Measurements from ENCODE around the gene CHRNE.
"Not testable (repeated sequence)": the region's sequence is repeated elsewhere in the genome, so short reads cannot be mapped to it uniquely, and the experiment has no call there.

Gene CHRNE

DNA sequence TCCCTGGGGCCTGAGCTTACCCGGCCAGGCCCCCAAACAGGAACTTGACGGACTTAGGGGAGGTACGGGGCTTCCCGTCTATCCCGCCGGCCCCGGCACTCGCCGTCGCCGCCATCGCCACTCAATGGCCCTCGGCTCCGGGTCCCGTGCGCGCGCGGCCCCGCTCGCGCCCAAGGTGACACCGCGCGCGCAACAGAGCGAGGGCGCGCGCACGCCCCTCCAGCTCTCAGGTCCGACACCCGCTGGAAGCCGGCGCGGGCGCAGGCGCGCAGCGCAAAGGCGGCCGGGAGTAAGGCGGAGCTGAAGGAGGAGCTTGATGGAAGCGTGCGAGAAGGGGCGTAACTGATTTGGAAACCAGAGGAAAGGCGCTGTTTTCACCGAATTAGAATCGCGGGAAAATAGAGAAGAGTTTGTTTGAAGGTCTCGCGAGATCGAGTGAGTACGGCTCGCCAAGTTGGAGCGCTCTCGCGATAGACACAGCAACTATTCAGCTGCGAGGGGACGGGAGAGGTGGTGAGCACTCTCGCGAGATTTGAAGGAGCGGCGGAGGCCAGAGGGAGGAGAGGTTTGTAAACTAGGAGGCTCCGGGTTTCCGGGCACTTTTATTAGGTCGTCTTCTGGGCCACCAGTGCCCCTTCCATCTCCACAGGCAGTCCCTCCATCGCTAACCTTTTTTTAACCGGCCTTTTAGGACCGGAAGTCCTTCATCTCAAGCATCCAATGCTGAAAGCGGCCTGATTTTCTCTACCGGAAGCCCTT, 37.1 kb upstream of the CHRNE start, which contains the start of the genes RNF167 and SLC25A11:
TSS of gene RNF167 (plus strand) at position 473 of the 759 bp plus-strand sequence. CDS start 642 bp downstream, outside the sequence.
TSS of gene SLC25A11 (minus strand) at position 251 of the 759 bp plus-strand sequence. CDS start at position 115, 136 bp downstream.
- DNase-seq (ENCODE audit: low read depth) = peak; percentile 99

DNA sequence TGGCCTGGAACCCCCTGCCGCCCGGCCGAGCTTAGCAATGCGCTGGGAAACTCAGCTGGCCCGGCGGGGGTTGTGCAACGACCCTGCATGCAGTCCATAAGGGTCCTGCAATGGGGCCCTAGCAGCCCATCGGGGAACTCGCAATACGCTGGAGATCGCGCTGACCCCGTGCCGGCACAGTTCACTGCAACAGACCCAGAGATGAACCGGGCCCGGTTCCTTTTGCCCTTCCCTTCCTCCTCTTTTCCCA, 36.6 kb upstream of the CHRNE start:
- DNase-seq (ENCODE audit: low read depth) = no peak

DNA sequence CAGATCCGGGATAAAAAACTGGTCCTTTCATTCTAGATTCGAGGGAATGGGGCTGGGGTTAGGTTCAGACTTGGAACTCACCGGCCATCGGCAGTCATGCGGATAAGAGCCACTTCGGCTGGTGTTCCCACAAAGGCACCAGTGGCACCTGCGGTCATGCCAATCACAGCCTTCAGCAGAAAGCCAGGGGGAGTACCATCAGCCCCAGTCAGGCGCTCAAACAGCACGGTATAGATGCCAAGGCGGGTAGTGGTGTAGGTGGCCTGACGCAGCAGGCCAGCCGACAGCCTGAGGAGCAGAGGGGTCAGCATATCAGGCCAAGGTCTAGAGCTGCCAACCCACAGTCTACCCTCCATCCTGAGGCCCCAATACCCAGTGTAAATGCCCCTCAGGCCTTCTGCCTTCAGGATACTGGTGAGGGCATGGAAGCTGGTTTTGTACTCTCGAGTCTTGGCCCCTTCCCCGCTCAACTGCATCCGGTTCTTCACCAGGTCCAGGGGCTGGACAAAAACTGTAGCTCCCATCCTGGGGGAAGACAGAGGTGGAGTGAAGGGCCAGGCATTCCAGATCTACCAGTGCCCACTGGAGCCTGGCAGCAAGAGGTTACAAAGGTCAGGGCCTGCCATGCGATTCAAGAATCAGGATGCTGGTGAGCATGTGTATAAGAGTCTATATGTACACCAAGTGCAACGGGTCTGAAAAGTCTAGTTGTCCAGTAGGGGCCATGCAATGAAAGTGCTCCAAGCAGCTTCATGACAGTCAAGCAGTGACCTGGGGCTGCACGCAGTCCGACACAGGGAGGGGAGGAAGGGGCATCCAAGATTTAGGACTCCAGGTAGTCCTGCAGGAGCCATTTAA, 36.0 kb upstream of the CHRNE start:
- no peak for DNase-seq (ENCODE audit: low read depth)

DNA sequence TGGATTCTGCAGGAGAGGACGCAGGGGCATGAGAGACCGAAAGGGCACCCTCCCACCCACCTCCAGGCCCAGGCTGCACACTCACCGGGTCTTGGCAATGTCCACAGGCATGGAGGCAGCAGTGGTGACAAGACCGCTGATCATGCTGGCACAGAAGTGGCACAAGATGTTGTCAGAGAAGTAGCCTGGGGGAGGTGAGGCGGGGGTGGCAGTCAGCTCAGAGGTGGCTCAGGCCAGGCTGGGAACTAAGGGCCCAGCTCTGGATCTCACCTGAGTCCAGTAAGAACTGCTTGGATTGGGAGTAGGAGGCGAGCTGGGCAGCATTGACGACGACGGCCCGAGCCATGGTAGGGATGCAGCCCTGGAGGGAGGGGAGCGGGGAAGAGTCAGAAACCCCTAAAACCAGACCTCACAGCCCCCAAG, 35.2 kb upstream of the CHRNE start:
- no peak for DNase-seq (ENCODE audit: low read depth)

DNA sequence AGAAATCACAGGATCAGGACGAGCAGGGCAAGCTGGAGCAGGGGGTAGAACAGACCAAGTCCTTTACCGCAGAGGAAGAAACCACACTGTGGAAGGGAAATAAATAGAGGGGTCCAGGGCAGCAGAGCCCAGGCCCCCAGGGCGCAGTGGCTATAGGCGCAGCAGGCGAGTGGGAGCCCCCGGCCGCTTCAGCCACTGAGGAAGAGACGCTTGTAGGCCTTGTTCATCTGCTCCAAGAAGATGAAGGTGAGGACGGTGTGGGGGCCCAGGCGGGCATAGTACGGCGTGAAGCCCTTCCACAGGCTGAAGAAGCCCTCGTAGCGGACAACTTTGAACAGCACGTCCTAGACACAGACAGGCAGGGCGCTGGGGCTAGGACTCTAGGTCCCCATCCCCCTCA, 34.7 kb upstream of the CHRNE start:
- no peak for DNase-seq (ENCODE audit: low read depth)

DNA sequence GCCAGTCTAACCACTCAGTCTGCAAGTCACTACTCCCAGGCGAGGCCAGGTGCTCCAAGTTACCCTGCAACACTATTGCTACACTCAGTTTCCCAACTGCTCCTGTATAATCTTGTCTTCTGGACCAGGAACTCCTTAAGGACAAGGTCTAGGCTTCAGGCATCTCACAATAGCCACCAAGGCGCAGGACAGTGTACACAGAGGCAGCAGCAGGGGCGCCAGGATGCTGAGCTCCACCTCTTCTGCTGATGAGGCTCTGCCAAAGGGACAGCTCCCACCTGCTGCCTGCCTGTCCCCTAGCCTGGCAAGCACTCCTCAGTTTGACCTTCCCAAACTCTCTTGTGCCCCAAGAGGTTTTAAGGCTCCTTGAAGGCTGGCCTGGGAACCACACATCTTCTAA, 33.5 kb upstream of the CHRNE start:
- no peak for DNase-seq (ENCODE audit: low read depth)

DNA sequence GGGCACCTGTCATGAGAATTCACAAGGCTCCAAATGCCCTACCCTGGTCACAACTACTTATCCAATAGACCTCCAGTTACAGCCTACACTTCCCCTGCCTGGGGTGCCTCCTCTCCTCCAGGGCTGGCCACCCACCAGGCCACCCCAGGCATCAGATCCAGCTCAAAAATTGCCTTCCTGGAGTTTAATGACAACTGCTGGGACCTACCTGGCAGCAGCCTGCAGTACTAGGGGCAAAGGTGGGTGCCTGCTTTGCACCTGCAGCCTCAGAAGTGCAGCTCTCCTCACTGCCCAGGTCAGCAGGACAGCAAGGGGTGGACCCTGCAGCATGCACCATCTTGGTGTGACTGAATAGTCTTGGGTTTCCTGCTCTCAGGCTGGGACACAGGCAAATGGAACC, 32.8 kb upstream of the CHRNE start:
- DNase-seq (ENCODE audit: low read depth) = no peak

DNA sequence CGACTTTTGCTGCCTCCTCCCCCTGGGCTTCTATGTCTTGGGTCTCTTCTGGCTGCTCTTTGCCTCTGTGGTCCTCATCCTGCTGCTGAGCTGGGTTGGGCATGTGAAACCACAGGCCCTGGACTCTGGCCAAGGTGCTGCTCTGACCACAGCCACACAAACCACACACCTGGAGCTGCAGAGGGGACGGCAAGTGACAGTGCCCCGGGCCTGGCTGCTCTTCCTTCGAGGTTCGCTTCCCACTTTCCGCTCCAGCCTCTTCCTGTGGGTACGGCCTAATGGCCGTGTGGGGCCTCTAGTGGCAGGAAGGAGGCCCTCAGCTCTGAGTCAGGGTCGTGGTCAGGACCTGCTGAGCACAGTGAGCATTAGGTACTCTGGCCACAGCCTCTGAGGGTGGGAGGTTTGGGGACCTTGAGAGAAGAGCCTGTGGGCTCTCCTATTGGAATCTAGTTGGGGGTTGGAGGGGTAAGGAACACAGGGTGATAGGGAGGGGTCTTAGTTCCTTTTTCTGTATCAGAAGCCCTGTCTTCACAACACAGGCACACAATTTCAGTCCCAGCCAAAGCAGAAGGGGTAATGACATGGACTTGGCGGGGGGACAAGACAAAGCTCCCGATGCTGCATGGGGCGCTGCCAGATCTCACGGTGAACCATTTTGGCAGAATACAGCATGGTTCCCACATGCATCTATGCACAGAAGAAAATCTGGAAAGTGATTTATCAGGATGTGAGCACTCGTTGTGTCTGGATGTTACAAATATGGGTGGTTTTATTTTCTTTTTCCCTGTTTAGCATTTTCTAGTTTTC, 31.5 kb upstream of the CHRNE start:
- no peak for DNase-seq (ENCODE audit: low read depth)

DNA sequence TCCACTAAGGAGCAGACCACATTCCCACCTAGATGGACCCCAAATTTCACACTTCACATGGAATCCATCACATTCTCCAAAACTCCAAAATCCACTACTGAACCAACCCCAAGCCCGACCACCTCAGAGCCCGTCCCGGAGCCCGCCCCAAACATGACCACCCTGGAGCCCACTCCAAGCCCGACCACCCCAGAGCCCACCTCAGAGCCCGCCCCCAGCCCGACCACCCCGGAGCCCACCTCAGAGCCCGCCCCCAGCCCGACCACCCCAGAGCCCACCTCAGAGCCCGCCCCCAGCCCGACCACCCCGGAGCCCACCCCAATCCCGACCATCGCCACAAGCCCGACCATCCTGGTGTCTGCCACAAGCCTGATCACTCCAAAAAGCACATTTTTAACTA, 30.7 kb upstream of the CHRNE start:
- DNase-seq (ENCODE audit: low read depth) = no peak

DNA sequence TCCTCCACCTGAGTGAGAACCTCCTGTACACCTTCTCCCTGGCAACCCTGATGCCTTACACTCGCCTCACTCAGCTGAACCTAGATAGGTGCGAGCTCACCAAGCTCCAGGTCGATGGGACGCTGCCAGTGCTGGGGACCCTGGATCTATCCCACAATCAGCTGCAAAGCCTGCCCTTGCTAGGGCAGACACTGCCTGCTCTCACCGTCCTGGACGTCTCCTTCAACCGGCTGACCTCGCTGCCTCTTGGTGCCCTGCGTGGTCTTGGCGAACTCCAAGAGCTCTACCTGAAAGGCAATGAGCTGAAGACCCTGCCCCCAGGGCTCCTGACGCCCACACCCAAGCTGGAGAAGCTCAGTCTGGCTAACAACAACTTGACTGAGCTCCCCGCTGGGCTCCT, 29.9 kb upstream of the CHRNE start:
- DNase-seq (ENCODE audit: low read depth) = no peak

DNA sequence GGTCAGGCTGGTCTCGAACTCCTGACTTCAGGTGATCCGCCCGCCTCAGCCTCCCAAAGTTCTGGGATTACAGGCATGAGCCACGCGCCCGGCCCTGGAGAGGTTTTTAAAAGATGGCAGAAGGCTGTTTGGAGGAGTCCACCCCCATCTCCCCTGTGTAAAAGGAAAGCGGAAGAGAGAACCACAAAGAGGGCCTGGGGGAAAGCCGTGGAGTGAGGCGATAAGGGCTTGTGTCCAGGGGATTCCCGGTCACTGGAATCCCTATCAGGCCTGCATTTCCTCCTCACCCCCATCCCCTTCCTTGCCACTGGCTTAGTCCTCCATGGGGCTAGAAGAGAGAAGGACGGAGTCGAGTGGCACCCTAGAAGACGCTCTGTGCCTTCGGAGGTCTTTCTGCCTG, 29.1 kb upstream of the CHRNE start, which contains the start of gene GP1BA:
TSS of gene GP1BA (plus strand) at position 315 of the 400 bp plus-strand sequence. CDS start 328 bp downstream, outside the sequence.
- DNase-seq (ENCODE audit: low read depth) = no peak

DNA sequence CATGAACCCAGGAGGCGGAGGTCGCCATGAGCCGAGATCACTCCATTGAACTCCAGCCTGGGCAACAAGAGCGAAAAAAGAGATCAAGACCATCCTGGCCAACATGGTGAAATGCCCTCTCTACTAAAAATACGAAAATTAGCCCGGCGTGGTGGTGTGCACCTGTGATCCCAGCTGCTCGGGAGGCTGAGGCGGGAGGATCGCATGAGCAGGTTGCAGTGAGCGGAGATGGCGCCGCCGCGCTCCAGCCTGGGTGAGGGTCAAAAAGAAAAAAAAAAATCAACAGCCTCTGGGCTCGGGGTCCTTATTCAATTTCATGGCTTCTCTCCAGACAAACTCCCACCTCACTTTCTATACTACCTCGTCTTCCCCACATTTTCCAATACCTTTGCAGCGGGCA, 26.0 kb upstream of the CHRNE start:
- DNase-seq (ENCODE audit: low read depth) = no peak

DNA sequence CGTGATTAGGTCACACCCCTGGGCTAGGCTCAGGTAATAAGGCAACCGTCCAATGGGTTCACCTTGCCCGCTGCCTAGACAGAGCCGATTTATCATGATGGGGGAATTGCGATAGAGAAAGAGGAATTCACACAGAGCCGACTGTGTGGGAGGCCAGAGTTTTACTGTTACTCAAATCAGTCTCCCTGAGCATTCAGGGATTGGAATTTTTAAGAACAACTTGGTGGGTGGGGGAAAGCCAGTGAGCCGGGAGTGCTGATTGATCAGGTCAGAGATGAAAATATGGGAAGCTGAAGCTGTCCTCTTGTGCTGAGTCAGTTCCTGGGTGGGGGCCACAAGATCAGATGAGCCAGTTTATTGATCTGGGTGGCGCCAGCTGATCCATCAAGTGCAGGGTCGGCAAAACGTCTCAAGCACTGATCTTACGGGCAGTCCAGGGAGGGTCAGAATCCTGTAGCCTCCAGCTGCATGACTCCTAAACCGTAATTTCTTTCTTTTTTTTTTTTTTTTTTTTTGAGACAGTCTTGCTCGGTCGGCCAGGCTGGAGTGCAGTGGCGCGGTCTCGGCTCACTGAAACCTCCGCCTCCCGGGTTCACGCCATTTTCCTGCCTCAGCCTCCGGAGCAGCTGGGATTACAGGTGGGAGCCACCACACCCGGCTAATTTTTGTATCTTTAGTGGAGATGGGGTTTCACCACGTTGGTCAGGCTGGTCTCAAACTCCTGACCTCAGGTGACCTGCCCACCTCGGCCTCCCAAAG, 23.9 kb upstream of the CHRNE start:
- DNase-seq (ENCODE audit: low read depth) = not testable (repeated sequence)

DNA sequence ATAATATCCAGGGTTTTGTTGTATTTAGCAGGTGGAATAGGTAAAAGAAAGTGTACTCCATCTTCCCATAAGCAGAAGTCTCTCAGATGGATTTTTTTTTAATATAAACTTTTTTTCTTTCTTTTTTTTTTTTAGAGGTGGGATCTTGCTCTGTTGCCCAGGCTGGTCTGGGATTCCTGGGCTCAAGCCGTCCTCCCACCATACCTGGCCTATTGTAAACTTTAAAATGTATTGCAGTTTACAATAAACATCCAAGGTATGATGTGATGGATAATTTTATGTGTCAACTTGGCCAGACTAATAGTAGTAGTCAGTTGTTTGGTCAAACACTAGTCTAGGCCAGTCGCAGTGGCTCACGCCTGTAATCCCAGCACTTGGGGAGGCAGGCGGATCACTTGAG, 18.4 kb upstream of the CHRNE start:
- no peak for DNase-seq (ENCODE audit: low read depth)

DNA sequence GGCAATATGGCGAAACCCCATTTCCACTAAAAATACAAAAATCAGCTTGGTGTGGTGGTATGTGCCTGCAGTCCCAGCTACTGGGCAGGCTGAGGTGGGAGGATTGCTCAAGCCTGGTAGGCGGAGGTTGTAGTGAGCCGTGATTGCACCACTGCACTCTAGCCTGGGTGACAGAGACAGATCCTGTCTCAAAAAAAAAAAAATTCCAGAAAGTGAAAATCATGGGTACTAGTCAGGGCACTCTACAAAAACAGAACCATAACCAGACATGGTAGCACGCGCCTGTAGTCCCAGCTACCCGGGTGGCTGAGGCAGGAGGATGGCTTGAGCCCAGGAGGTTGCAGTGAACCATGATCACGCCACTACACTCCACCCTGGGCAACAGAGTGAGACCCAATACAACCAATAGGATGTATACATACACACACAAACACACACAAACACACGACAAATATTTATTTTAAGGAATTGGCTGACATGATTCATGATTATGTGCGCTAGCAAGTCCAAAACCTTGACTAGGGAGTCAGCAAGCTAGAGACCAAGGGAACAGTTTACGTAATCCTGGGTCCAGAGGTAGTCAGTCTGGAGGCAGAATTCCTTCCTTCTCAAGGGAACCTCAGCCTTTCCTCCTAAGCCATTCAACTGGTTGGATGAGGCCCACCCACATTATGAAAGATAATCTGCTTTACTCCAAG, 17.6 kb upstream of the CHRNE start:
- no peak for DNase-seq (ENCODE audit: low read depth)

DNA sequence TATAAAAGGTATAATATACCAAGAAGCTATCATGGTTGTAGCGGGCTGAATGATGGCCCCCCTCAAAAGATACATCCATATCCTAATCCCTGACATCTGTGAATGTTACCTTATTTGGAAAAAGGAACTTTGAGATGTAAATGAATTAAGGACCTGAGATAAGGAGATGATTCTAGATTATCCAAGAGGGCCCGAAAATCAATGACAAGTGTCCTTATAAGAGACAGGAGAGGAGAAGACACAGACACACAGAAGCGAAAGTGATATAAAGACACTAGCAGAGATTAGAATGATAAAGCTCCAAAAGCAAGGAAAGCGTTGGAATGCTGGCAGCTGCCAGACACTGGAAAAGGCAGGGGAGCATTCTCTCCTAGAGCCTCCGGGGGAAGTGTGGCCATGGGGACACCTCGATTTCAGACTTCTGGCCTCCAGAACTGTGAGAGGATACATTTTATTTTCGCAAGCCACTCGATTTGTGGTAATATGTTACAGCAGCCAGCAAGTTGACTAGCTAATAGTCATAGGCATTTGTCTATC, 16.7 kb upstream of the CHRNE start:
- DNase-seq (ENCODE audit: low read depth) = no peak

DNA sequence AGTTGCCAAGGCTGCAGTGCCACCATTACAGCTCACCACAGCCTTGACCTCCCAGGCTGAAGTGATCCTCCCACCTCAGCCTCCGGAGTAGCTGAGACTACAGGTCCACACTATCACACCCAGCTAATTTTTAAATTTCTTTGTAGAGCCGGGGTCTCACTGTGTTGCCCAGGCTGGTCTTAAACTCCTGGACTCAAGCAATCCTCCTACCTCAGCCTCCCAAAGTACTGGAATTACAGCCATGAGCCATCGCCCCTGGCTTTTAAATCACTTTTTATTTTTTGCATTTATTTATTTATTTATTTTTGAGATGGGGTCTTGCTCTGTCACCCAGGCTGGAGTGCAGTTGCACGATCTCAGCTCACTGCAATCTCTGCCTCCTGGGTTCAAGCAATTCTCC, 11.7 kb upstream of the CHRNE start:
- DNase-seq (ENCODE audit: low read depth) = not testable (repeated sequence)

DNA sequence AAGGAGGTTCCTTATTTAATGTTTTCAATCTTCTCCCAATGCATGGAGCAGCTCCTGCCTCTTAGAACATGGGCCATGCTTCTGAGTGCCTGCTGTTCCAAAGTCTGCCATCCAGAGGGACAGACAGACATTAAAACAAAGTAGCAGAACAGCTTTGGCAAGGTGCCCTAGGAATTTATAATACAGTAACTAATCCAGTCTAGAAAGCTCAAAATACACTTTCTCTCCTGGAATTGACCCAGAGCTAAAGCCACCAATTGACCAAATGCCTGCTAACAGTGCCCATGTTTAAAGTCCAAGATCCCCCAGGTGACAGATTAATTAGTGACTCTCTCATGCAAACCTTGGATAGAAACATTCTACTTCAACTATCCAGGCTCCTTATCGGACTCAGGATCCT, 11.1 kb upstream of the CHRNE start:
- no peak for DNase-seq (ENCODE audit: low read depth)

DNA sequence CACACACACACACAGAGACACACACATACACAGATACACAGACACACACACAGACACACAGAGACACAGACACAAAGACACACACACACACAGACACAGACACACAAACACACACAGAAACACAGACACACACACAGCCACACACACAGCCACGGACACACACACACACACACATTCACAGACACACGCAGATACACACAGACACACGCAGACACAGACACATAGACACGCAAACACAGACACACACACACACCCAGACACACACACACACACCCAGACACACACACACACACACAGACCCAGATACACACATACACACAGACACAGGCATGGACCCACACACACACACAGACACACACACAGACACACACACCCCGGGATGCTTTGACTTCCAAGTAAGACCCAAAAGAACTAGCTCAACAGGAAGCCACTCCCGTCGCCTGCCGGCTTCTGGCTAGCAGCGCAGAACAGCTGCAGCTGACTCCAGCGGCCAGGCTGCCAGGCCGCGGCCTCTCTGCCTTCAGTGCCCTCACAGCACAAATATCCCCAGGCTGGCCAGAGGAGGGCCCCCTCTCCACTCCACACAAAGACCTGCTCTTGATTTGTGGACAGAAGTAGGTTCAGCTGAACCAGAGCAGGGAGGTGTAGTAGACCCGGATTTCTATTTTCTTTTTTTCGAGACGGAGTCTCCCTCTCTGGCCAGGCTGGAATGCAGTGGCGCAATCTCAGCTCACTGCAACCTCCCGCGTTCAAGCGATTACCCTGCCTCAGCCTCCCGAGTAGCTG, 6.0 kb upstream of the CHRNE start:
- peak; percentile 89 for DNase-seq (ENCODE audit: low read depth)

DNA sequence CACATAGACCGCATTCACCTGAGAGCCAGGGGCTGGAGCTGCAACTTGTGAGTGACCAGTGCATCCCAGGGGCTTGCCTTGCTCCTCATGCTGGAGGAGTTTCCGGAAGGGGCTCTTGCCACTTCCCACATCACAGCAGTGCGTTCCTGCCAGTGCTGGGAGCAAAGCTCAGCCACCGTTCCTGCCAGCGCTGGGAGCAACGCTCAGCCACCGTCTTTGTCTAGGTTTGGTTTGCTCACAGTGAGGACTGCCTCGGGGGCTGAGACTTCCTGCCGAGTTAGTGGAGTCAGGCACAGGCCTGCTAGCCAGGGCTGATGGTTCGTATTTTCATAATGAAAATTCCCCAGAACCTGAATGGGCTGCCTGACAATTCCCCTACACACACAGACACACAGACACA, 5.4 kb upstream of the CHRNE start:
- DNase-seq (ENCODE audit: low read depth) = no peak
